ENCODE measurements around the gene SCAPER.

SCAPER gene

DNA sequence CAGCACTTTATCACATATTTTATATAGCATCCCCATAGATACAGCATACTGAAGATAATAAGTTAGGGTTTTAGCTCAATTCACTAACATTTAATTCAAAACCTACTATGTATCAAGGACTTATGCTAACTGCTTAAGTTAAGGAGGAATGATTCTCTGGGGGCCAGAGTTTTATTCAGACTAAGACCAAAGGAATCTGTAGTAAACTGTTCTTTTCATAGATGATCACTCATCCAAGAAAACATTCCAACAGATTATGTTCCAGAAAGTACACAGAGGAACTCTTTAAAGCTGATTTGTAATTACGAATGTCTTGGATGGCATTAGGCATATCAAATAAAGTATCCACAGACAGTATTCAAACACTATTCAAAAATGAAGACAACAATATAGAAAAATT, 226.4 kb downstream of the SCAPER start:
- no peak for DNase-seq (ENCODE audit: low spot score)

- DNase-seq (ENCODE audit: low spot score): no peak
Observed at GRCh38 chr15:76674883-76675282, 230.3 kb downstream of the SCAPER start.

DNA sequence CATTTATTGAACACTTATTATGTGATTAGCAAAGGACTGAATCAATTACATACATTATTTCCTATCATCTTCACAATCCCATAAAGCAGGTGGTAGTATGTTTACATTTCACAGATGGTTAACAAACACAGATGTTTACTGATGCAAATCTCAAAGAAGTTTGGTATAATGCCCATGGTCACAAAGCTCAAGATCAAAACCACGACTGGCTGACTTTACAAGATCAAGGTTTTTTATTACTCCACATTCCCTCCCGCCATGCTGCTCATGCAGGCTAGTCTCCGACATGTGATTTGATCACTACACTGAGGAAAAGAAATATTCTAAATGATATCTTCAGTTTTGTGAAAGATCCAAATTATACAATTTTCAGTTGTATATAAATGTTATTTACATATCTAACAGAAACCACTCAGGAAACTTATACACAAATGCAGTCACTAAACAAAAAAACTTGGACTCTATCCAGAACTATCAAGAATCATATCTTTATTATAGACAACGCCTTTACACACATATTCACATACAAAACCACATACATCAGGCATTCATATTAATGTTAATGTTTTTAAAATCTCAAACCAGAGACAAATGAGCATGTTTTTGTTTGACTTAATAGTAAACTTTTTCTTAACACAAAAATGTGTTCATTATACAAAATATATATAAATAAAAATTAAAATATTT, 235.5 kb downstream of the SCAPER start:
- DNase-seq (ENCODE audit: low spot score): no peak

GRCh38 chr15:76668900-76669299, 236.2 kb downstream of the SCAPER start:
- DNase-seq (ENCODE audit: low spot score): no peak

- no peak for DNase-seq (ENCODE audit: low spot score)
Observed at GRCh38 chr15:76667943-76668715, 237.0 kb downstream of the SCAPER start.

DNA sequence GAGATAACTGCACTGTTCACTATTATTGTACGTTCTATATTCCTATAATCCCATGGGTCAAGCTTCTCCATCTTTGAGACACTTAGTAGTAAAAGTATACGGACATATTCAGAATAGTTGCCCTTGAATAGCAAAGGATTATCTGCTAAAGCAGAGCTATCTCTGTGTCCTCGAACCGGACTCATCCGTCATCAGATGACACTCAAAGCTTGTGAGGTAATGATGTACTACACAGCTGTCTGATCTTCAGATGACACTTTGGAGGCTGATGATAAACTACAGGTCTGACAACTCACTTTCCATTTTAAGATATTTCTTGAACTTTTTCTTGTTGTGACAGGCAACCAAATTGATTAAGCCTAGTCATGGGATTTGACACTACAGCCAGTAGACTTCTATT, 240.2 kb downstream of the SCAPER start:
- DNase-seq (ENCODE audit: low spot score): no peak

GRCh38 chr15:76664411-76664810, 240.7 kb downstream of the SCAPER start:
- no peak for DNase-seq (ENCODE audit: low spot score)

DNA sequence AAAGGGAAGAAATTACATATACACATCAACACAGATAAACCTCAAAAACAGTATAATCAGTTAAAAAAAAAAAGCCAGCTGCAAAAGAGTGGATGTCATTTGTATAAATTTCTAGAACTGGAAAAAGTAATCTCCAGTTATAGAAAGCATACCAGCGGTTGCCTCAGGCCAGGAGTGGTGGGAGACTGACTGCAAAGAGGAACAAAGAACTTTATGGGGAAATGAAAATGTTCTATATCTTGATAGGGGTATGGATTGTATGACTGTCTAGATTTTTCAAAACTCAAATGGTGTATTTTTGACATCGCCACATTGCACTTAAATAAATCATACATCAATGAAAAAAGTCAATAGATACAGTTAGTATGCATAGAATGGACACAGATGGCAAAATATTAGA, 241.6 kb downstream of the SCAPER start:
- no peak for DNase-seq (ENCODE audit: low spot score)

GRCh38 chr15:76648732-76649444, 256.3 kb downstream of the SCAPER start:
- no peak for DNase-seq (ENCODE audit: low spot score)

DNA sequence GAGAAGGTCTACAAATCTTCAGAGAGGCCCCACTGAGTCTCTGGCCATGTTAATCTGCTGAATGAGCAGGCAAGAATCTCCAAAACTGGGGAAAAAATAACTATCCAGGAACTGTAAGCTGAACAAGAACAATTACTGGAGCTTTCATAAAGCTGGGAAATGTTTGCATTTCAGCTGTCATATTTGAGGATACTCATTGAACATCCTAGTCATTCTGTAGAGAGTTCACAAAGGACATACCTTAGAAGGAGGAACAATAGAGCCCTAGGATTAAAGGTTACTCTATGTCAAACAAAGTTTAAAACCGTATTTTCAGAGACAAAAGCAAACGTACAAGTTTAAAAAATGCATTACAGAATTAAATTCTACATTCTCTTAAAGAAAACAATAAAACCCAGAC, 257.5 kb downstream of the SCAPER start:
- DNase-seq (ENCODE audit: low spot score): no peak

DNA sequence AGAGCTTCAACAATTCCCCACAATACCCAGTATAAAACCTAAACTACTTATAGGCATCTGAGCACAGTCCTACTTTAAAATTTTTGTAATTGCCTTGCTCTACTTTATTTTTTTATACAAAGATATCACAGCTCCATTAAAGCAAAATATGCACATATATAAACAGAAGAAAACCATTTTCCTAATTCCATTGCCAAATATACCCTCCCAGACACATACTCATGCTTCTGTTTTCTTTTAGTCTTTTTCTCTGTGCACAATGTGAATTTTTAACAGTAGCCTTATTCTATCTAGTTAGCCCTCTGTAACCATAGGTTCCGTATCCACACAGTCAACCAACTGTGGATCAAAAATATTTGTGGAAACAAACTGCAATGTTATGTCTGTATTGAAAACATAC, 260.5 kb downstream of the SCAPER start:
- DNase-seq (ENCODE audit: low spot score): no peak

DNA sequence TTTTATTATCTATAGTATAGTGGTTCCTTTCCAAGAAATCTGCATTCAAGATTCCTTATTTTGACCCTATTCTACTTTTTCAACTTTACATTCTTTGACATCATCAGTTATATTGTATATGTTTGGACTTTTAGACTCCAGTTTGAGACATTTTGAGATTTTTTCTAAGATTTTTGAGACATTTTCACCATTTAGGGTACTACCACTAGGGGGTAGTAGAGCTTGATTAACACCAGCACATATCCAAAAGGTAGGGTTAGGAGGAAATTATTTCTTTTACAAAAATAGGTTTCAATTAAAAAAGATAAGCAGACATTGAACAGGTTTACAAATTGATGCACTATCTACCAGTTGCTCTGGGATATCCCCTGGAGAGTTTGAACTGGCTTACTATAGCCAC, 262.5 kb downstream of the SCAPER start:
- no peak for DNase-seq (ENCODE audit: low spot score)

- DNase-seq (ENCODE audit: low spot score): no peak
Observed at GRCh38 chr15:76637166-76637565, 268.0 kb downstream of the SCAPER start.

DNA sequence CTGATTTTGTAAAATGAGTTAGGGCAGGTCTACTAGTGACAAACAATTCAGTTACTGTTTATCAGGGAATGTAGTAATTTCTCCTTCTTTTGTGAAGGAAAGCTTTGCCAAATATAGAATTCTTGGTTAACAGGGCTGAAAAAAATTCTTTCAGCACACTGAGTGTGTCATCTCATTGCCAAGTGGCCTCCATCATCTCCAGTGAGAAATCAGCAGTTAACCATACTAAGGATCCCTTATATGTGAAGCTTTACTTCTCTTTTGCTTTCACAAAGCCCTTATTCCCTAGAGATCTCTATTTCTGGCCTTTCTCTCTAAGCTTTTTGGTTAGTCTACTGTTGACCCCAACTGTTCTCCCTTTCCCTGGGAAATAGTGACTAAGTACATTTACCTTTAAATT, 269.1 kb downstream of the SCAPER start:
- DNase-seq (ENCODE audit: low spot score): no peak

- no peak for DNase-seq (ENCODE audit: low spot score)
Observed at GRCh38 chr15:76626611-76627010, 278.5 kb downstream of the SCAPER start.

- DNase-seq (ENCODE audit: low spot score): no peak
Observed at GRCh38 chr15:76625267-76625666, 279.9 kb downstream of the SCAPER start.

DNA sequence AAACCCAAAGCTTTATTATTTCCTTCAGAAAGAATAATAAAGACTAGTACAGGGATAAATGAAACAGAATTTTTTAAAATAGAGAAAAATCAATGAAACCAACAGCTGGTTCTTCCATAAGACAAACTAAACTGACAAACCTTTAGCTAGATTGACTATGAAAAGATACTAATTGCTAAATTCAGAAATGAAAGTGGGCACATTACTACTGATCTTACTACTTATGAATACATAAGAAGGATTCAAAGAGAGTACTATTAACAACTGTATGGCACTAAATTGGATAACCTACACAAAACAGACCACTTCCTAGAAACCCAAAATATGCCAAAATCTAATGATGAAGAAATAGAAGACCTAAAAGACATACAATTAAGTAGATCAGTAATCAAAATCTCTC, 290.4 kb downstream of the SCAPER start:
- no peak for DNase-seq (ENCODE audit: low spot score)

GRCh38 chr15:76588811-76589747, 316.1 kb downstream of the SCAPER start:
- no peak for DNase-seq (ENCODE audit: low spot score)

- DNase-seq (ENCODE audit: low spot score): no peak
Observed at GRCh38 chr15:76585576-76585897, 319.6 kb downstream of the SCAPER start.

DNA sequence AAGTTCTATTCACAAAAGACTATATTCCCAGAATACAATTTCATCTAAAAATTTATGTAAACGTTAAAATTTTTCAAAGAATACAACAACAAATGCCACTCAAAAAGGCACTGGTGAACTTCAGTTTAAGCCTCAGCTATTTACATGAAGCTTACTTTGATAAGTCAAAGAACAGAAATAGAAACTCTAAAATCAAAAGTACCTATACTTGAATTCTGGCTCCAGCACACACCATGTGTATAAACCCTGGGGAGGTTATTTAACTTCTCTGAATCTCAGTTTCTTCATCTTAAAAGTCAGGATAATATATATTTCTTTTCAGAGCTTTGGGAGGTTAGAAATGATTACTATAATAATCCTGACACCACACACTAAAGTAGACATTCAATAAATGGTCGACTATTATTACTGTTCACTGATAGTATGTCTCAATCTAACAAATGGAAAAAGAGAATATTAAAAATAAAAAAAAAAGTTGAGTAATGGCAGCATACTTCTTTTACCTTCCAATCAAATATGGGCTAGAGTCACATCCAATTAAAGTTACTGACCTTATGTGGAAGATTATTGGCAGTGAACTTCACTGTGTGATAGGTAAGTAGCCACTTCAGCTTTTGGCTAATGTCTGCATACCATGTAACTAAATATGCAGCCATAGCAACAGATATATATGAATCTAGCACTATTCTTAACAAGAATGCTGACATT, 320.1 kb downstream of the SCAPER start:
- no peak for DNase-seq (ENCODE audit: low spot score)

- no peak for DNase-seq (ENCODE audit: low spot score)
Observed at GRCh38 chr15:76582550-76582949, 322.6 kb downstream of the SCAPER start.
